HepG2 (cell line): Measurements from ENCODE around the gene CADM1.

Experiments
- ELF1 ChIP-seq: sonication (generic); formaldehyde crosslinking; IDR thresholded peaks from 2 replicates; pipeline ENCODE4 v1.4.0; 2020; ENCODE audit warnings: missing genetic modification reagents
- EZH2 ChIP-seq: conservative IDR thresholded peaks from 2 replicates; pipeline ENCODE4 v1.6.1; 2012; ENCODE audit warnings: mild to moderate bottlenecking, low read depth, low read length, moderate library complexity
- MAZ ChIP-seq, 2 experiments: sonication (generic) in 1 of 2; formaldehyde crosslinking in 1 of 2; IDR thresholded peaks; 2 replicates each; pipeline versions ENCODE4 v1.5.0 to v1.6.1; 2012 to 2020; ENCODE audit warnings: low read depth in 2 of 2, mild to moderate bottlenecking in 2 of 2, borderline replicate concordance in 1 of 2, improper control_type of control experiment in 1 of 2, low read length in 1 of 2, missing genetic modification reagents in 1 of 2, moderate library complexity in 1 of 2
- NR1H2 ChIP-seq: sonication (generic); formaldehyde crosslinking; IDR thresholded peaks from 2 replicates; pipeline ENCODE4 v1.8.1; 2022; ENCODE audit warnings: low read depth, missing genetic modification reagents, borderline replicate concordance
- SKI ChIP-seq: fragments of 450-650 bp; IDR thresholded peaks from one replicate; pipeline ENCODE4 v1.6.1; 2018; ENCODE audit warnings: mild to moderate bottlenecking; ENCODE audit not compliant: partially characterized antibody
- TCF12 ChIP-seq, 2 experiments: fragments of 450-650 bp in 1 of 2; sonication (generic) in 1 of 2; formaldehyde crosslinking in 1 of 2; IDR thresholded peaks; 2 replicates each; pipeline versions ENCODE4 v1.6.1 to v1.8.0; 2017 to 2022; ENCODE audit warnings: antibody characterized with exemption in 1 of 2, mild to moderate bottlenecking in 1 of 2, missing genetic modification reagents in 1 of 2, moderate library complexity in 1 of 2
- TF ChIP-seq, protein P1 (sequence below): sonication (generic); formaldehyde crosslinking; IDR thresholded peaks from 2 replicates; pipeline ENCODE4 v1.4.0; 2020; ENCODE audit warnings: missing genetic modification reagents, borderline replicate concordance
- TF ChIP-seq, protein P2 (sequence below), 2 experiments: sonication (generic) in 1 of 2; formaldehyde crosslinking in 1 of 2; IDR thresholded peaks; 2 replicates each; pipeline versions ENCODE4 v1.5.1 to v1.6.1; 2011 to 2020; ENCODE audit warnings: borderline replicate concordance in 1 of 2, low read depth in 1 of 2, low read length in 1 of 2, mild to moderate bottlenecking in 1 of 2, missing genetic modification reagents in 1 of 2, moderate library complexity in 1 of 2

DNA sequence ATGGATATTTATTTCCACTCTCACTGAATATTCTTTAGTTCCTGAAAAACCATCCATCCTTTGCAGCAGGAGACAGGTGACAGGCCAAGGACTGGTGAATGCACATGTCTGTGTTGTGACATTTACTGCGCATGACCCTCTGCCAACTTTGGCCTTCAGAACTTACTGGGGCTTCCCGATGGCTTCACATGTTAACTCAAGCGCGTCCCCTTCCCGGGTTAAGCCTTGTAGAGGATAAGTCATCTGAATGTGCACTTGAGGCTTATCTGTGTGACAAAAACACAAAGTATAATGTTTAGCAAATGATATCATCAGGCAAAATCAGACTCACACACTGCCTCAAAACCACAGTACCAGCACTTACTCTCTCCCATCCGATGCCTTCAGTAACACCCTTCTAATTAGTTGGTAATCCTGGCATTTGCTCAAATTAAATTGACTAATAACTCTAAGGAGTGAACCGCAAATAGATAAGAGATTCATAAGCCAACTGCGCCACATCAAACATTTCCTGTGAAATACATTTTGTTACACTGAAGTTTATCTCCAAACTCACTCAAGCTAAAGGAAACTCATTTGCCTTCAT lies 286.4 kb downstream of the CADM1 start:
- TF ChIP-seq SKI (no peak), MAZ (IDR thresholded peaks at IDR 0.05; ENCODE audit: borderline replicate concordance, low read depth, low read length) (no peak), MAZ (CRISPR knock-in tag; IDR thresholded peaks at IDR 0.05; ENCODE audit: low read depth) (no peak), NR1H2 (CRISPR knock-in tag) (no peak), ELF1 (CRISPR knock-in tag) (no peak), EZH2 (no peak), TCF12 (IDR thresholded peaks at IDR 0.05) (no peak), TCF12 (CRISPR knock-in tag; IDR thresholded peaks at IDR 0.05) (no peak)
- TF ChIP-seq, protein P1, sequence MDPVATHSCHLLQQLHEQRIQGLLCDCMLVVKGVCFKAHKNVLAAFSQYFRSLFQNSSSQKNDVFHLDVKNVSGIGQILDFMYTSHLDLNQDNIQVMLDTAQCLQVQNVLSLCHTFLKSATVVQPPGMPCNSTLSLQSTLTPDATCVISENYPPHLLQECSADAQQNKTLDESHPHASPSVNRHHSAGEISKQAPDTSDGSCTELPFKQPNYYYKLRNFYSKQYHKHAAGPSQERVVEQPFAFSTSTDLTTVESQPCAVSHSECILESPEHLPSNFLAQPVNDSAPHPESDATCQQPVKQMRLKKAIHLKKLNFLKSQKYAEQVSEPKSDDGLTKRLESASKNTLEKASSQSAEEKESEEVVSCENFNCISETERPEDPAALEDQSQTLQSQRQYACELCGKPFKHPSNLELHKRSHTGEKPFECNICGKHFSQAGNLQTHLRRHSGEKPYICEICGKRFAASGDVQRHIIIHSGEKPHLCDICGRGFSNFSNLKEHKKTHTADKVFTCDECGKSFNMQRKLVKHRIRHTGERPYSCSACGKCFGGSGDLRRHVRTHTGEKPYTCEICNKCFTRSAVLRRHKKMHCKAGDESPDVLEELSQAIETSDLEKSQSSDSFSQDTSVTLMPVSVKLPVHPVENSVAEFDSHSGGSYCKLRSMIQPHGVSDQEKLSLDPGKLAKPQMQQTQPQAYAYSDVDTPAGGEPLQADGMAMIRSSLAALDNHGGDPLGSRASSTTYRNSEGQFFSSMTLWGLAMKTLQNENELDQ (CRISPR knock-in tag) = no peak
- TF ChIP-seq, protein P2, sequence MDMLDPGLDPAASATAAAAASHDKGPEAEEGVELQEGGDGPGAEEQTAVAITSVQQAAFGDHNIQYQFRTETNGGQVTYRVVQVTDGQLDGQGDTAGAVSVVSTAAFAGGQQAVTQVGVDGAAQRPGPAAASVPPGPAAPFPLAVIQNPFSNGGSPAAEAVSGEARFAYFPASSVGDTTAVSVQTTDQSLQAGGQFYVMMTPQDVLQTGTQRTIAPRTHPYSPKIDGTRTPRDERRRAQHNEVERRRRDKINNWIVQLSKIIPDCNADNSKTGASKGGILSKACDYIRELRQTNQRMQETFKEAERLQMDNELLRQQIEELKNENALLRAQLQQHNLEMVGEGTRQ (IDR thresholded peaks at IDR 0.05; ENCODE audit: low read depth, low read length) = no peak
- TF ChIP-seq, protein P2 (CRISPR knock-in tag; IDR thresholded peaks at IDR 0.05; ENCODE audit: borderline replicate concordance) = no peak
